Muscle of leg (tissue), 11 donors: Measurements from ENCODE around the gene MAMLD1. TPM values are rescaled to one million over a fixed set of nuclear protein-coding genes. Genes with fewer than 3 reads are reported as not detected.
"Not testable (repeated sequence)": the region's sequence is repeated elsewhere in the genome, so short reads cannot be mapped to it uniquely, and the experiment has no call there.

Experiments
- DNase-seq: peaks from one replicate; pipeline ENCODE4 v3.0.0; 2013
- H3K27ac ChIP-seq: one replicate; pipeline ENCODE4 v1.5.1; 2013; ENCODE audit warnings: mild to moderate bottlenecking, low read length, control low read depth
- H3K27me3 ChIP-seq: one replicate; pipeline ENCODE4 v1.6.1; 2013; ENCODE audit warnings: low read length; ENCODE audit not compliant: control insufficient read depth, insufficient read depth
- H3K36me3 ChIP-seq: one replicate; pipeline ENCODE4 v1.6.1; 2013; ENCODE audit warnings: low read length; ENCODE audit not compliant: control insufficient read depth, insufficient read depth
- H3K4me1 ChIP-seq: one replicate; pipeline ENCODE4 v1.6.1; 2013; ENCODE audit warnings: low read length; ENCODE audit not compliant: control insufficient read depth, insufficient read depth
- H3K4me3 ChIP-seq: one replicate; pipeline ENCODE4 v1.5.1; 2013; ENCODE audit warnings: low read length, control low read depth
- H3K9me3 ChIP-seq: replicated peaks from 2 replicates; pipeline ENCODE4 v1.6.1; 2013; ENCODE audit warnings: low read depth, low read length; ENCODE audit not compliant: control insufficient read depth
- WGBS: methylation state at CpG from one replicate; pipeline ENCODE4 v1.1.5; 2013; ENCODE audit warnings: missing lambda C conversion rate; ENCODE audit not compliant: insufficient coverage; 5-methylcytosine and 5-hydroxymethylcytosine counted together
- polyA plus RNA-seq, 8 donors: library from polyadenylated mRNA; unstranded; fragments of 120-200 nt; gene quantifications; one replicate each; pipeline versions ENCODE4 v1.2.1 to v1.2.3, GENCODE V29; 2013; ENCODE audit warnings: inconsistent platforms in 1 of 8, low replicate concordance in 1 of 8; ENCODE audit not compliant: insufficient read length in 8 of 8, insufficient read depth in 1 of 8
- total RNA-seq: library from RNA; stranded (reverse); fragments of 120-200 nt; gene quantifications from one replicate; pipeline ENCODE4 v1.2.4, GENCODE V29; 2013

Gene MAMLD1
- total and polyA plus RNA-seq, 9 donors: 4.4 to 21.0 (median 15.3) TPM

DNA sequence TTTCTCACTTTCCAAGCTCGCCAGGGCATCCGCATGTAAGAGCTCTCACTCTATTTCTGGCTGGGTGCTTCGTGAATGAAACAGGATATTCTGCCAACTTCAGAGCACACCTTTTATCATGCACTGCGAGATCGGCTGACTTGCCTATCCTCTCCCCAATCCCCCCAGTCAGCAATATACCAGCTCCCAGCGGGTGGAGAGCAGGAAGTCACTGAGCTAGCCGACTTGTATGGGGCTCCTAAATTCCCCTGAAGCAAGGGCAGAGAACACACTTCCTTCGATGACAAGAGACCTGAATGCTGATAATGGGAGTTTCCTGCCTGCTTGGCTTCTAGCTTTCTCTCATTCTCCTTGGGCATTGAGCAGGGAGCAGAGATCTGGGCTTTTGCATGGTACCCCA is 33.8 kb upstream of the MAMLD1 start:
- 43% methylated on average over 7 of the region's 8 CpGs for WGBS
- H3K27ac ChIP-seq: no peak overlapping the region
- H3K27me3 ChIP-seq: peaks cover 15% of the 10 kb centered on the region
- H3K9me3 ChIP-seq: no peaks in the 10 kb centered on the region
- H3K4me1 ChIP-seq: peaks cover 12% of the 10 kb centered on the region
- H3K4me3 ChIP-seq: no peak overlapping the region
- no peaks in the 10 kb centered on the region for H3K36me3 ChIP-seq
- DNase-seq: no peak

GRCh38 chrX:150329868-150330267 is 33.2 kb upstream of the MAMLD1 start:
- Histone ChIP-seq H3K27ac (no peak overlapping the region), H3K4me1 (peaks cover 18% of the 10 kb centered on the region), H3K9me3 (no peaks in the 10 kb centered on the region), H3K4me3 (no peak overlapping the region), H3K27me3 (peaks cover 11% of the 10 kb centered on the region), H3K36me3 (no peaks in the 10 kb centered on the region)
- no peak for DNase-seq
- no CpG with 5 or more reads among the region's 2 CpGs for WGBS

DNA sequence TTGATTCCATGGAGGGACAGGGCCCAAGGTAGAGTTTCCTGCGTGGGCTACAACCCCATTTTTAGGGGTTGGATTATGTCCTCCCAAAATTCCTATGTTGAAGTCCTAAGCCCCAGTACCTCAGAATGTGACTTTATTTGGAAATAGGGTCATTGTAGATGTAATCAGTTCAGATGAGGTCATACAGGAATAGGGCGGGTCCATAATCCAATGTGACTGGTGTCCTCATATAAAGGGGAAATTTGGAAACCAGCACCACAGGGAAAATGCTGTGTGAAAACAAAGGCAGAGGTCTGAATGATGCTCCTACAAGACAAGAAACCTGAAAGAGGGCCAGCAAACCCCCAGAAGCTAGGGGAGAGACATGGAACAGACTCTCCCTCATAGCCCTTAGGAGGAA is 31.1 kb upstream of the MAMLD1 start:
- Histone ChIP-seq H3K27ac (no peak overlapping the region), H3K27me3 (peaks cover 11% of the 10 kb centered on the region), H3K4me1 (peaks cover 11% of the 10 kb centered on the region), H3K4me3 (no peak overlapping the region), H3K9me3 (no peaks in the 10 kb centered on the region), H3K36me3 (no peaks in the 10 kb centered on the region)
- no peak for DNase-seq
- 88% methylated on average over 1 of the region's 2 CpGs for WGBS

DNA sequence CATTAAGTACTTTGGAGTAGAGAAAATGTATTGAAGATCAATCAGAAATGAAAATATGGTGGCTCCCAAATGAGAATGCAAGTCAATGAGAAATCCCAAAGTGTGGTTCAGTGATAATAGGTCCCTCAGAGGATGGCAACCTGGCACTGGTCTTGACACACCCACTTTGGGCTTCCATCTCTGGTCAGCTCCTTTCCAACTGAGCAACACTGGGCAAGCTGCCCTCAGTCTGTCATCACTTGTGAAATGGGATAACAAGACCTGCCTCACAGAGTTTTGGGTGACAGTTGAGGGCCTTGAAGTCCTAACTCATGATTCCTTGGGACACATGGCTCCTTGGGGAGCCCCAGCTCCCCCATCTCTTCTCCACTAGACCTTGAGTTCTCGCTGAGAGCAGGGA is 29.0 kb upstream of the MAMLD1 start:
- no peak overlapping the region for H3K27ac ChIP-seq
- H3K4me3 ChIP-seq: no peak overlapping the region
- peaks cover 14% of the 10 kb centered on the region for H3K27me3 ChIP-seq
- DNase-seq: no peak
- WGBS: no CpG with 5 or more reads among the region's 1 CpG
- no peaks in the 10 kb centered on the region for H3K9me3 ChIP-seq
- peaks cover 16% of the 10 kb centered on the region for H3K4me1 ChIP-seq
- H3K36me3 ChIP-seq: no peaks in the 10 kb centered on the region

DNA sequence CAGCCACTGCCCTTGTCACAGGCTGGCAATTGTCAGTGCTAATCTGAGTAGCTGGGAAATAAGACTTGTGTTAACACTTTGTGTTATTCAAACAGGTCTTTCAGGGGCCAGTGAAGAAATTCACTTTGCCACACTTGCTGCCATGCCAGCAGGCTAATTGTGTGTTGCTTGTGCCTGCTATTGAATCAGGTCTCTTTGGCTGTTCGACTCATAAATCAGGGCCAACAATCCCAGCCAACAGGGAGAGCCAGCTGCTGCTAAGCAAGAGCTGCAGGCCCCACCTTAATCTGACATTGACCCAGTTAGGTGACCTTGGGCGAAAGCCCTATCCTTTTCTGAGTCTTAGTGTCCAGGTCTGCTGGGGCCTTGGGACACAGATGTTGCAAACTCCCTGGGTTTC is 28.1 kb upstream of the MAMLD1 start:
- peaks cover 13% of the 10 kb centered on the region for H3K4me1 ChIP-seq
- H3K9me3 ChIP-seq: no peaks in the 10 kb centered on the region
- no peaks in the 10 kb centered on the region for H3K36me3 ChIP-seq
- 68% methylated on average over 2 of the region's 2 CpGs for WGBS
- no peak overlapping the region for H3K4me3 ChIP-seq
- no peak overlapping the region for H3K27ac ChIP-seq
- DNase-seq: peak; percentile 13
- peaks cover 20% of the 10 kb centered on the region for H3K27me3 ChIP-seq

DNA sequence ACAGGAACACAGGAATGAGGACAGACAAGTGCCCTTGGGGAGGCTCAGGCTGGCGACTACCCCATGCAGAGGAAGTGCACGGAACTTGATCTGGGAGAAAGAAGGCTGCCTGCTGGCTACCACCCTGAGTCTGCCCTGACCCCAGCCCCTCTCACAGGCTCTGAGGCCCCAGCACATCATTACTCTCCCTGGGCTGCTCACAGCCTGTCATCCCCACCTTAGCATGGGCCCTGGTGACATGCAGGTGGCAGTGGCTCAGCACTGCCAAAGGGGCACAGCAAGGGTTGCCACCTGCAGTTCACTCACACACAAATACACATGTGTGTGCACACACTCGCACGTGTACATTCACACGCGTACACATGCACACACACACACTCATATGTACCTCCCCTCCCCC is 26.1 kb upstream of the MAMLD1 start:
- WGBS: 74% methylated on average over 6 of the region's 6 CpGs
- Histone ChIP-seq H3K36me3 (no peaks in the 10 kb centered on the region), H3K9me3 (no peaks in the 10 kb centered on the region), H3K27ac (no peak overlapping the region), H3K4me1 (peaks cover 13% of the 10 kb centered on the region), H3K4me3 (no peak overlapping the region), H3K27me3 (peaks cover 14% of the 10 kb centered on the region)
- DNase-seq: no peak

DNA sequence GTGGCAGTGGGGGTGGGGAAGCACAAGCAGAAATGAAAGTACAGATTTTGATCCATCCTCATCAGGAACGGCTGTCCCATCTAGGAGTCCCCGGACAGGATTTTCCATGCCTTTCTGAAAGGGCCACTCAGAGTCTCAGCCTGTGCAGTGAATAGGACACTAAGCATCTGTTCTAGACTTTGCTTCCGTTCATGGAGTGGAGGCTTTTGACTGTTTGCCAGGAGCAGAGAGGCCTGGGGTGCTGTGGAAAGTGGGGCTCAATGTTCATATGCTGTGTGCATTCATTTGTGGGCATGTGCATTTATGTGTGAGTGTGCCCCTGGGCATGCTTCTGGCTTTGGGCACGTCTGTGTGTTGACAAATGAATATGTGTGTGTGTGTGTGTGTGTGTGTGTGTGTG is 25.6 kb upstream of the MAMLD1 start:
- H3K27me3 ChIP-seq: peaks cover 14% of the 10 kb centered on the region
- WGBS: 44% methylated on average over 4 of the region's 4 CpGs

DNA sequence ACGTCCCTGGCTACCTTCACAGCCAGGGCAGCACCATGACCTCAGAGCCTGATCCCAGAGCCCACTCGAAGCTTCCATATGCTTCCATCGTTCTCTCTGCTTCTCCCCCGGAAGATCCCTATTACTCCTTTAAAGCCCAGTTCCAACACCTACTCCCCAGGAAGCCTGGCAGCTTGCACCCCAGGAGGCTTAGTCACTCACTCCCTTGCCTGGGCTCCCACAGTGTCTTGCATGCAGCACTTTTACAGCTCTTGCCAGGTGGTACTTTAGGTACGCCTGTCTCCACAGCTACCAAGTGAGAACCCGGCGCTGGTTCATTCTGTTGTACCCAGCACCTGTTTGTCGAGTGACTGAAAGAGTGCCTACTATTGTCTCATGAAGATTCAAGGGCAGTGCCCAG is 24.5 kb upstream of the MAMLD1 start:
- 75% methylated on average over 8 of the region's 8 CpGs for WGBS
- Histone ChIP-seq H3K4me1 (peaks cover 13% of the 10 kb centered on the region), H3K9me3 (no peaks in the 10 kb centered on the region), H3K27me3 (peaks cover 16% of the 10 kb centered on the region), H3K27ac (no peak overlapping the region), H3K4me3 (no peak overlapping the region), H3K36me3 (no peaks in the 10 kb centered on the region)
- DNase-seq: no peak

More for the DNA sequence above, 25.6 kb upstream of the MAMLD1 start:
- H3K9me3 ChIP-seq: no peaks in the 10 kb centered on the region
- no peak overlapping the region for H3K4me3 ChIP-seq
- no peaks in the 10 kb centered on the region for H3K36me3 ChIP-seq
- no peak overlapping the region for H3K27ac ChIP-seq
- peak; percentile 11 for DNase-seq
- peaks cover 13% of the 10 kb centered on the region for H3K4me1 ChIP-seq

- Histone ChIP-seq H3K36me3 (no peaks in the 10 kb centered on the region), H3K27me3 (peaks cover 14% of the 10 kb centered on the region), H3K9me3 (no peaks in the 10 kb centered on the region), H3K4me3 (no peak overlapping the region), H3K4me1 (peaks cover 6% of the 10 kb centered on the region), H3K27ac (no peak overlapping the region)
- no peak for DNase-seq
- 80% methylated on average over 1 of the region's 3 CpGs for WGBS
These were observed 23.4 kb upstream of the MAMLD1 start for GRCh38 chrX:150339736-150340135.

GRCh38 chrX:150340326-150340725 is 22.8 kb upstream of the MAMLD1 start:
- WGBS: 14% methylated on average over 1 of the region's 3 CpGs
- H3K4me3 ChIP-seq, DNase-seq, H3K27ac ChIP-seq, H3K36me3 ChIP-seq, H3K4me1 ChIP-seq, H3K9me3 ChIP-seq: not testable (repeated sequence)
- H3K27me3 ChIP-seq: peaks cover 14% of the 10 kb centered on the region

DNA sequence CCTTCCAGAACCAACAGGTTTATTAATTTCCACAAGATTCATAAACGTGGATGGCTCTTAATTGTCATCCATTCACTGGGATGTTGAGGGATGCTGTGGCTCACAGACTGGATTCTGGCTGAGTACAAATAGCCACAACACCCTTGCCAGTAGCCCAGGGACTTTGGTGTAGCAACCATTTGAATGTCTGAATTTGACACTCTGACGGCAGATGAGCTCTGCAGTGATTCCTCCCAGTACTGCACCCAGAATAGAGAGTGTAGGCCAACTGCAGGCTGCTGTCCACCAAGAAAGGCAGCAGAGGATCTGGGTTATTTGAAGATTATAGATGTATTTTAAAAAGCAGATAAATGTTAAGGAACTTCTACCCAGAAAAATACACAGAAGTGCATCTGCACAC is 15.6 kb upstream of the MAMLD1 start:
- WGBS: no CpG with 5 or more reads among the region's 2 CpGs
- Histone ChIP-seq H3K4me1 (peaks cover 8% of the 10 kb centered on the region), H3K9me3 (no peaks in the 10 kb centered on the region)

More for the DNA sequence above, 15.6 kb upstream of the MAMLD1 start:
- H3K4me3 ChIP-seq: no peak overlapping the region
- no peak overlapping the region for H3K27ac ChIP-seq
- peaks cover 21% of the 10 kb centered on the region for H3K27me3 ChIP-seq
- H3K36me3 ChIP-seq: no peaks in the 10 kb centered on the region
- no peak for DNase-seq
